Measurements from ENCODE around the gene KNSTRN. TPM values are rescaled to one million over a fixed set of nuclear protein-coding genes. Genes with fewer than 3 reads are reported as not detected.
A peak's percentile ranks its signal among the peaks of the same experiment; 100 is the strongest.

The KNSTRN gene
- total RNA-seq, 1 experiment from 2014 or later, result 115 TPM

GRCh38 chr15:40436116-40436891 lies 53.8 kb downstream of the KNSTRN start:
- H3K27ac ChIP-seq (ENCODE audit: low read length), result no peak overlapping the region

GRCh38 chr15:40436892-40437751 lies 54.6 kb downstream of the KNSTRN start:
- no peak overlapping the region for H3K4me3 ChIP-seq (ENCODE audit: low read length)
- no peaks in the 10 kb centered on the region for H3K9me2 ChIP-seq (replicated peaks; ENCODE audit: low read length)
- TF ChIP-seq EZH2phosphoT487 (IDR thresholded peaks at IDR 0.05; ENCODE audit: borderline replicate concordance, low read length) (no peak), CTCF (conservative IDR thresholded peaks at IDR 0.05; ENCODE audit: low read depth, low read length) (no peak), EZH2 (IDR thresholded peaks at IDR 0.05; ENCODE audit: low read length, unreplicated experiment) (no peak)
- peaks cover 6% of the 10 kb centered on the region for H3K79me2 ChIP-seq (ENCODE audit: low read length)
- H4K20me1 ChIP-seq (ENCODE audit: low read length), result 0 out of 2 replicates have a peak, but pooled peaks cover under 1% of the 10 kb centered on the region
- ChIA-PET POLR2A (ENCODE audit: unreplicated experiment) (no interaction called here), CTCF (no interaction called here)
- H3K4me2 ChIP-seq (ENCODE audit: low read length), result peak overlapping the region; percentile 80; the same call in 1 of the 2 replicates
- ATAC-seq, result no peak
- no peaks in the 10 kb centered on the region for H3K27me3 ChIP-seq (ENCODE audit: low read length)
- H3K27ac ChIP-seq (ENCODE audit: low read length), result no peak overlapping the region
- H2AFZ ChIP-seq (ENCODE audit: low read length), result no peak overlapping the region
- H3K9me3 ChIP-seq (ENCODE audit: low read length), result no peaks in the 10 kb centered on the region
- H3K36me3 ChIP-seq (ENCODE audit: low read depth, low read length), result no peaks in the 10 kb centered on the region
- no peaks in the 10 kb centered on the region for H3F3A ChIP-seq (ENCODE audit: low read length, unreplicated experiment)
- intact Hi-C loops (cut with micrococcal nuclease), result no loop called here
- H3K4me1 ChIP-seq (ENCODE audit: insufficient read depth, low read length), result peaks cover 13% of the 10 kb centered on the region
- no peak for DNase-seq
- no peak overlapping the region for H3K9ac ChIP-seq (ENCODE audit: low read length)
- BruUV-seq (replicated peaks), result no TSS peak

More at GRCh38 chr15:40436116-40436891, 53.8 kb downstream of the KNSTRN start:
- CTCF ChIA-PET, result interaction anchor here (0.5 kb wide), 1 partner anchor 350 kb away, joined by 3 read pairs; no protein-coding TSS in a partner anchor
- H3K79me2 ChIP-seq (ENCODE audit: low read length), result no peaks in the 10 kb centered on the region; the same call in 1 of the 2 replicates
- peak overlapping the region; percentile 74 for H2AFZ ChIP-seq (ENCODE audit: low read length)
- ATAC-seq (no peak), DNase-seq (no peak)
- POLR2A ChIA-PET (ENCODE audit: unreplicated experiment), result no interaction called here
- no TSS peak for BruUV-seq (replicated peaks)
- H3K9me2 ChIP-seq (replicated peaks; ENCODE audit: low read length), result no peaks in the 10 kb centered on the region
- H3K4me1 ChIP-seq (ENCODE audit: insufficient read depth, low read length), result peaks cover 13% of the 10 kb centered on the region
- H3K4me2 ChIP-seq (ENCODE audit: low read length), result peak overlapping the region; percentile 80
- no peak overlapping the region for H3K9ac ChIP-seq (ENCODE audit: low read length)
- H3F3A ChIP-seq (ENCODE audit: low read length, unreplicated experiment), result no peaks in the 10 kb centered on the region
- intact Hi-C loops (cut with micrococcal nuclease), result no loop called here
- no peaks in the 10 kb centered on the region for H4K20me1 ChIP-seq (ENCODE audit: low read length)
- no peaks in the 10 kb centered on the region for H3K36me3 ChIP-seq (ENCODE audit: low read depth, low read length)
- H3K9me3 ChIP-seq (ENCODE audit: low read length), result no peaks in the 10 kb centered on the region
- peak overlapping the region; percentile 50 for H3K4me3 ChIP-seq (ENCODE audit: low read length)
- H3K27me3 ChIP-seq (ENCODE audit: low read length), result no peaks in the 10 kb centered on the region
- TF ChIP-seq EZH2phosphoT487 (IDR thresholded peaks at IDR 0.05; ENCODE audit: borderline replicate concordance, low read length), result no peak
- TF ChIP-seq EZH2 (IDR thresholded peaks at IDR 0.05; ENCODE audit: low read length, unreplicated experiment), result no peak
- no peak for TF ChIP-seq CTCF (conservative IDR thresholded peaks at IDR 0.05; ENCODE audit: low read depth, low read length)

Measured in PC-3 (cell line).